Activated CD4-positive, alpha-beta memory T cell treated with anti-CD3 and anti-CD28 coated beads for 36 hours (primary cell): ENCODE measurements around the gene PRR5L. TPM values are rescaled to one million over a fixed set of nuclear protein-coding genes. Genes with fewer than 3 reads are reported as not detected.

Source experiments
- CTCF ChIA-PET: fragments of 350-600 bp; sonication (Branson Sonifier 250); formaldehyde crosslinking; loops from one replicate; lab custom pipeline; 2021; ENCODE audit warnings: antibody characterized with exemption, inconsistent platforms; lab: Charles Lee
- POLR2A ChIA-PET: fragments of 350-600 bp; sonication (Branson Sonifier 250); formaldehyde crosslinking; loops from one replicate; lab custom pipeline; 2021; ENCODE audit warnings: antibody characterized with exemption; lab: Charles Lee
- DNase-seq: peaks from one replicate; pipeline ENCODE4 v3.0.0-alpha.2; 2020
- H3K27ac Mint-ChIP-seq: one replicate; pipeline ENCODE4 v1.8.0; 2021; ENCODE audit warnings: mixed read lengths
- H3K27me3 Mint-ChIP-seq: one replicate; pipeline ENCODE4 v1.8.0; 2021; ENCODE audit warnings: mixed read lengths
- H3K36me3 Mint-ChIP-seq: one replicate; pipeline ENCODE4 v1.8.0; 2021; ENCODE audit warnings: mixed read lengths
- H3K4me1 Mint-ChIP-seq: one replicate; pipeline ENCODE4 v1.8.0; 2021; ENCODE audit warnings: low read depth, mixed read lengths
- H3K4me3 Mint-ChIP-seq: one replicate; pipeline ENCODE4 v1.8.0; 2021; ENCODE audit warnings: mild to moderate bottlenecking, mixed read lengths
- H3K9me3 Mint-ChIP-seq: one replicate; pipeline ENCODE4 v1.8.0; 2021; ENCODE audit warnings: mixed read lengths
- intact Hi-C: fragments of 100-400 bp; cut with micrococcal nuclease; formaldehyde crosslinking; loops from one replicate; pipeline ENCODE4 v1.15.1; 2023
- total RNA-seq, 2 experiments: library from RNA; stranded (reverse); gene quantifications; one replicate each; pipeline ENCODE4 v1.2.3, GENCODE V29; 2021

Gene PRR5L, protein sequence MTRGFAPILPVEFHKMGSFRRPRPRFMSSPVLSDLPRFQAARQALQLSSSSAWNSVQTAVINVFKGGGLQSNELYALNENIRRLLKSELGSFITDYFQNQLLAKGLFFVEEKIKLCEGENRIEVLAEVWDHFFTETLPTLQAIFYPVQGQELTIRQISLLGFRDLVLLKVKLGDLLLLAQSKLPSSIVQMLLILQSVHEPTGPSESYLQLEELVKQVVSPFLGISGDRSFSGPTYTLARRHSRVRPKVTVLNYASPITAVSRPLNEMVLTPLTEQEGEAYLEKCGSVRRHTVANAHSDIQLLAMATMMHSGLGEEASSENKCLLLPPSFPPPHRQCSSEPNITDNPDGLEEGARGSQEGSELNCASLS
- 10 to 100 TPM; 42.7 to 43.6 TPM for total RNA-seq

DNA sequence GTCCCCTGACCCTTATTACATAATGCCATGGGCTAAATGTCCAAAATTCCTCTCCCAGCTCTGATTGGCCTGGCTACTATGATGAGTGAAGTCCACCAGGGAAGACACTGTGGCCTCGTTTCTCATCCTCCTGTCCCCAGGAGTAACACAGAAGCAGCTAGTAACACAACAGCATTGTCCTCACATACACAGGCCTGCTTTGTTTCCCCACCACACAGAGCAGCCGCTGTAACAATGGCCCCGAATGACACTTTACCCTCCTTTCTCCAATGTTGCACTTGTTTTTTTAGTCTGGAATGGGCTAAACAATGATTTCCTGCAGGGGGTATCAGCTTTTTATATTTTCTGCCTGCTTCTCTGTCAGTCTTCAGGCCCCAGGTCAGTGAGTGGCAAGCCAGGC is at the start of gene PRR5L:
TSS of gene PRR5L (plus strand) at position 363 of the 400 bp plus-strand sequence. CDS start 104,834 bp downstream, outside the sequence.
- no peak for DNase-seq
- Mint-ChIP-seq H3K27me3 (no peaks in the 10 kb centered on the region), H3K36me3 (no peaks in the 10 kb centered on the region), H3K27ac (no peak within 1 kb of the TSS), H3K9me3 (no peaks in the 10 kb centered on the region), H3K4me1 (peaks cover 4% of the 10 kb centered on the region), H3K4me3 (no peak within 1 kb of the TSS)
- ChIA-PET POLR2A (no interaction called here), CTCF (interaction anchor here (1.1 to 9.2 kb wide), 3 partner anchors 183 to 451 kb away, joined by 4 to 205 read pairs (median 12); no protein-coding TSS in a partner anchor)
- intact Hi-C loops = no loop called here

DNA sequence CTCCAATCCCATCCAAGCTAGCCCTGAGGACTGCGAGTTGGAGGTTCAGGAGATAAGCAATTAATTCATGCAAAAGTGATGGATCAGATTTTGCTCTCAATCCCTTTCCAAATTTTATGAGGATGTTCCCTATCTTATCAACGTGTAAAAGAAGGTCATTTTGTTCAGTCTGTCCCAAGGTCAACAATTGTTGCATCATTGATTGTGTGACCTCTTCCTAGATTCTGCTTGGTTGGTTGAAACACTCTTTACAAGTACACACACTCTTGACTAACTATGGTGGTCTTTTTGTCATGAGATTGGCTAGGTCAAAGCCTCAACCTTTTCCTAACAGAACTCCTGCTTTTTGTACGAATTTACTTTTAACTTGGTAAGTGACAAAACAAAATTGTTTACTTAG is 48.6 kb upstream of the PRR5L start:
- ChIA-PET CTCF (interaction anchor here (1.1 to 2.8 kb wide), 4 partner anchors 10 to 264 kb away, joined by 3 to 16 read pairs (median 4); no protein-coding TSS in a partner anchor), POLR2A (no interaction called here)
- no peak for DNase-seq
- no peaks in the 10 kb centered on the region for H3K4me1 Mint-ChIP-seq
- H3K27me3 Mint-ChIP-seq = peaks cover 24% of the 10 kb centered on the region
- H3K36me3 Mint-ChIP-seq = no peaks in the 10 kb centered on the region
- intact Hi-C loops = loop anchor here (10.0 kb wide), 1 partner anchor 103 kb away; no protein-coding TSS in a partner anchor
- no peaks in the 10 kb centered on the region for H3K9me3 Mint-ChIP-seq
- no peak overlapping the region for H3K4me3 Mint-ChIP-seq
- no peak overlapping the region for H3K27ac Mint-ChIP-seq

DNA sequence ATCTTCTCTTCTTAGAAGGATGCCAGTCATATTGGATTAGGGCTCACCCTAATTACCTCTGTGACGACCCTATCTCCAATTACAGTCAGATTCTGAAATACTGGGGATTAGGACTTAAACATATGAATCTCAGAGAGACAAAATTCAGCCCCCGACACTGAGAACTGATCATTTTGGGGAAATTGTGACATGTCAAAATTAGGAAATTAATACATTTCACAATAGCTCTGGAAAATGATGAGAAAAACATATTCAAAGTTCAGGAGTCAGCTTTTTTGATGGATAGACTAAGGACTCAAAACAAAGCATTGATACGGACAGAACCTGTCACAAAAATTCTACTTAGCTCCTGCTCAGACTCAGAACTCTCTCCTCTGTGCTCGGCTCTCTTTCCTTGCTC is 47.7 kb upstream of the PRR5L start:
- Mint-ChIP-seq H3K4me1 (no peaks in the 10 kb centered on the region), H3K36me3 (no peaks in the 10 kb centered on the region), H3K4me3 (no peak overlapping the region), H3K27me3 (peaks cover 25% of the 10 kb centered on the region), H3K27ac (no peak overlapping the region), H3K9me3 (no peaks in the 10 kb centered on the region)
- ChIA-PET CTCF (interaction anchor here (1.1 to 2.8 kb wide), 4 partner anchors 9 to 263 kb away, joined by 3 to 16 read pairs (median 4); no protein-coding TSS in a partner anchor), POLR2A (no interaction called here)
- intact Hi-C loops = loop anchor here (10.0 kb wide), 1 partner anchor 104 kb away; no protein-coding TSS in a partner anchor
- DNase-seq = no peak

DNA sequence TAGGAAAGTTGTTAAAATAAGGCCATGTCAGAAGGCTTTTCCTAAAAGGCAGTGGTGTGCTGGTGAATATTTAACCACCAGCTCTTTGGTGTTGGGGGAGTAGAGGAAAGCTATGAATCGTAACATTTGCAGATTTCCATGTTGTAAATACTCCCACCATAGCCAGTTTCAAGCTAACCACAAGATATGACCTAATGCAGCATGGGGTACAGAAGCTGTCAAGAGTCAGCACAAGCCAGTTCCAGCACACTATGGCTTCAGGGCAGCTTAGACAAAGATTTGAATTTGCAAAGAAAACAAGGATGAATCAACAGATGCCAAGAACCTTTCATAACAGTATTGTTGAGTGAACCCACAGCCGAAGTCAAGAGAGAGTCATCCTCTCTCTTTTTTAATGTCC is 46.8 kb upstream of the PRR5L start:
- no peak for DNase-seq
- Mint-ChIP-seq H3K36me3 (no peaks in the 10 kb centered on the region), H3K4me3 (no peak overlapping the region), H3K9me3 (no peaks in the 10 kb centered on the region), H3K4me1 (no peaks in the 10 kb centered on the region), H3K27me3 (peaks cover 28% of the 10 kb centered on the region), H3K27ac (no peak overlapping the region)
- intact Hi-C loops = loop anchor here (10.0 kb wide), 1 partner anchor 104 kb away; no protein-coding TSS in a partner anchor
- ChIA-PET CTCF (interaction anchor here (0.6 to 2.8 kb wide), 5 partner anchors 9 to 498 kb away, joined by 3 to 16 read pairs (median 4); no protein-coding TSS in a partner anchor), POLR2A (no interaction called here)

DNA sequence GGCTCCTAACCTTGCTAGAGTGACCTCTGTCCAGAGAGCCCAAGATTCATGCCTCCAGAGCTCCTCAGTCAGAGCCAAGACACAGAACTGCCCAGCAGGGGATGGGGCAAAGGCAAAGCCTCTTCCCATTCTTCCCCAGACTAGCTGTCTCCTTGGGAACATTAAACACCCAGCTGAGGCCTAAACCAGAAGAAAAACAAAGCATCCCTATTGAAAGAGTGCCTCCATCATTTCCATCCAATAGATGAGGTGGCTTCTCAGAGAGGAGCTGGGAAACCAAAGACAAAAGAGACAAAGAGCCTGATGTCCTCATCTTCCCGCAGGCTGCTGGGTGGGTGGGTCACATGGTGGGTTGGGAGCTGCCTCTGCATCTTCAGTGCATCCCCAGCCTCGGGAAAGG is 44.3 kb upstream of the PRR5L start:
- intact Hi-C loops = no loop called here
- Mint-ChIP-seq H3K4me1 (no peaks in the 10 kb centered on the region), H3K36me3 (no peaks in the 10 kb centered on the region), H3K4me3 (no peak overlapping the region), H3K27ac (no peak overlapping the region), H3K9me3 (no peaks in the 10 kb centered on the region), H3K27me3 (peaks cover 29% of the 10 kb centered on the region)
- ChIA-PET POLR2A (no interaction called here), CTCF (no interaction called here)
- no peak for DNase-seq

DNA sequence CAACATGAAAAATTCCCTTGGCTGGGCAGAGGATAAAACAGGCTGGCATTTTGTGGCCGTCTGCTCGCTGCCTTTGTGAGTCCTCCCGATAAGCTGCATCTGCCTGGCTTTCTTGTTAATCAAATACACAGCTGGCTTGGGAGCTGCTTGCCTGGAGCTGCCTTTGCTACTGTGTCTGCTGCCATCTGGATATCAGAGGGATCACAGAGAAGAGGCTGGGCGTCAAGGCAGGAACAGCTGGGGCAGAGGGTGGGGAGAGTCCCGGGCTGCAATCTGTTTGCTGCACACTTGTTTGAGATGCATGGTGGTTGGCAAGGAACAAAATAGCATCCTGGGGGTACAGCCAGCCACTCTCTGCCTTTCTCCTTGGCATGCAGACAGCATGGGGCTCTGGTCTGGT is 42.9 kb upstream of the PRR5L start:
- Mint-ChIP-seq H3K27me3 (peaks cover 23% of the 10 kb centered on the region), H3K36me3 (no peaks in the 10 kb centered on the region), H3K4me1 (no peaks in the 10 kb centered on the region), H3K27ac (no peak overlapping the region), H3K4me3 (no peak overlapping the region), H3K9me3 (no peaks in the 10 kb centered on the region)
- intact Hi-C loops = no loop called here
- DNase-seq = no peak
- CTCF ChIA-PET = no interaction called here
- POLR2A ChIA-PET = no interaction called here

DNA sequence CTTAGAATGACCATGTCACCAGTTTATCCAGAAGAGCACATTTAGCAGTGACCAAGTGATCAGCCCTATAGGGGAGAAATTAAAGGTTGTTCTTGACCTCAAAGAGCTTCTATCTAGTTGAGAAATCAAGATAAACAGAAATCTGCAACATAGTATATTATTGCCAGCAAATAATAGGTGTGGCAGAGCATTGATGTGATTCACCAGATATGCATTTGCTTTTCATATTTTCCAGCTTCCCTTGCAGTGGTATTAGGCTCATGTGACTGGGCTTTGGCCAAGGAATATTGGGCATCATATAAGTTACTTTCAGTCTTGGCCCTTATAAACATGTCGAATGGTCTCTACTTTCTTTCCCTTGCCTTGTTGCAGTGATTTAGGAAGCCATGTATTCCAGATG is 41.4 kb upstream of the PRR5L start:
- Mint-ChIP-seq H3K36me3 (no peaks in the 10 kb centered on the region), H3K27ac (no peak overlapping the region), H3K9me3 (no peaks in the 10 kb centered on the region), H3K4me3 (no peak overlapping the region), H3K4me1 (no peaks in the 10 kb centered on the region), H3K27me3 (peaks cover 25% of the 10 kb centered on the region)
- ChIA-PET POLR2A (no interaction called here), CTCF (interaction anchor here (1.2 kb wide), 1 partner anchor 11 kb away, joined by 4 read pairs; no protein-coding TSS in a partner anchor)
- no peak for DNase-seq
- intact Hi-C loops = no loop called here

DNA sequence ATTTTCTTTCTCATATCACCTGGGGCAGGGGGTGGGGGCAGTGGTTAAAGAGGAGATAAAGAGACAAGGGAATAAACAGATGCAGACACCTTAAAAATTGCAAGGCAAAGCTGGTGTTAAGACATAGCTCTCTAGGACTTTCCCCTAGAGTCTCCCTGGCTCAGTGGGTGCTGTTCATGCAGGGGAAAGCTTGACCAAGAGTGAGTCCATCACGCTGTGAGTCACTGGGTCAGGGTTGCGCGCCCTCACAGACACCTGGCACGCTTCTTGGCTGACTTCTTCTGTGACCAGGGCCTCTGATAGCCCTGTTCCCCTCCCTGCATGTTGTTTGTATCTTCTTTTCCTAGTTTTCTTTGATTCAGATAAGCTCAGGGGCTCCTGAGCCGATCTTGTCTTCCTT is 38.7 kb upstream of the PRR5L start:
- Mint-ChIP-seq H3K4me1 (no peaks in the 10 kb centered on the region), H3K27me3 (peaks cover 31% of the 10 kb centered on the region), H3K36me3 (no peaks in the 10 kb centered on the region), H3K27ac (no peak overlapping the region), H3K9me3 (no peaks in the 10 kb centered on the region), H3K4me3 (no peak overlapping the region)
- ChIA-PET POLR2A (interaction anchor here (1.6 kb wide), 1 partner anchor 16 kb away, joined by 3 read pairs; no protein-coding TSS in a partner anchor), CTCF (interaction anchor here (0.9 to 2.5 kb wide), 7 partner anchors 8 to 642 kb away, joined by 3 to 15 read pairs (median 6); no protein-coding TSS in a partner anchor)
- DNase-seq = no peak
- intact Hi-C loops = no loop called here

DNA sequence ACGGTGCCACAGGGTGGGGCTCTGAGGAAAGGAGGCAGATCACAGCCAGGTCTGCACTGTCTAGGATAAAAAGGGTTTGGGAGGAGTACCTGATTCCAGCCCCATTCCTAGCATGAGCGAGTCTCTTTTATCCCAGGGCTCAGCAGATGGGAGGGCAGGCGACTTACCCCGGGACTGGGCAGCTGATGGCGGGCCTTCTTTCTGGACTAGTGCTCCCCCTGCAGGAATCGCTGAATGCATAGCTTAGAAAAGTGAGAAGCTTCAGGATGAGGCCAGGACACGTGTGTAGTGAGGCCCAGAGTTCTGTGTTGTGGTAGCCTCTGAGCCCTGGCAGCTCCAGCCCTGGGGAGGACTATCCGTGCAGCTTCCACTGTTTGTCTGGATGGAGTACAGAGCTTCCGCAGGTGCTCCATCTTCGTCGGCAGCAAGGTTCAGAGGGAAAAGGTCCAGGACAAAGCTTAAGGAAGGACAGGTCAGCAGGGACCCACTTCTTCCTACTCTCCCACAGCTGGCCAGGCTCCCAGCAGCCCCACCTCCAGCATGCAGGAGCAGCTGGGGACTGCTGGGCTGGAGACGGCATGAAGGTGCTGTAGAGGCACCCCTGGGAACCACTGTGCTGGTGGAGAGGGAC is 37.2 kb upstream of the PRR5L start:
- POLR2A ChIA-PET = interaction anchor here (1.6 kb wide), 1 partner anchor 14 kb away, joined by 3 read pairs; no protein-coding TSS in a partner anchor
- Mint-ChIP-seq H3K27me3 (peaks cover 30% of the 10 kb centered on the region), H3K36me3 (no peaks in the 10 kb centered on the region), H3K4me3 (no peak overlapping the region), H3K4me1 (no peaks in the 10 kb centered on the region), H3K27ac (no peak overlapping the region), H3K9me3 (no peaks in the 10 kb centered on the region)
- intact Hi-C loops = loop anchor here (2.0 kb wide), 1 partner anchor 216 kb away; no protein-coding TSS in a partner anchor
- peak; percentile 42 for DNase-seq
- CTCF ChIA-PET = interaction anchor here (0.7 to 2.5 kb wide), 10 partner anchors 9 to 648 kb away, joined by 3 to 18 read pairs (median 6); no protein-coding TSS in a partner anchor

DNA sequence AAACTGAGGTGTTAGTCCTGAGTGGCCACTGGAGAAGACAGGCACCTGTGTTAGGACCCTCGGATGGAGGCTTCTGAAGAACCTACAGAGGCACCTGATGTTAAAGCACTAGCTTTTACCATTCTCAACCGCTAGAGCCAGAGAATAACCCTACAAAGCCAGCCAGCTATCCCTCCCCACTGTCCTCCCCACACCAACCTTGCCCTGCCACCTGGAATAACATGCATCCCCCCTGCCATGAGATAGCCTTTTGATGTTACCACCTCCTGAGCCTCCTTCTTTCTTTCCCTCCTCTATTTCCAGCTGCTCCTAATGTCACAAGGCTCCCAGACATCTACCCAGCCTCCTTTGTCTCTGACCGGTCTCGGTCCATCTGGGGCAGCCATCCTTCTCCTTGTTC is 35.0 kb upstream of the PRR5L start:
- H3K4me3 Mint-ChIP-seq = no peak overlapping the region
- H3K36me3 Mint-ChIP-seq = no peaks in the 10 kb centered on the region
- POLR2A ChIA-PET = no interaction called here
- CTCF ChIA-PET = interaction anchor here (0.9 to 1.0 kb wide), 2 partner anchors 439 to 645 kb away, joined by 3 read pairs; no protein-coding TSS in a partner anchor
- no peaks in the 10 kb centered on the region for H3K9me3 Mint-ChIP-seq
- H3K4me1 Mint-ChIP-seq = no peaks in the 10 kb centered on the region
- intact Hi-C loops = no loop called here
- no peak for DNase-seq
- no peak overlapping the region for H3K27ac Mint-ChIP-seq
- H3K27me3 Mint-ChIP-seq = peaks cover 31% of the 10 kb centered on the region

DNA sequence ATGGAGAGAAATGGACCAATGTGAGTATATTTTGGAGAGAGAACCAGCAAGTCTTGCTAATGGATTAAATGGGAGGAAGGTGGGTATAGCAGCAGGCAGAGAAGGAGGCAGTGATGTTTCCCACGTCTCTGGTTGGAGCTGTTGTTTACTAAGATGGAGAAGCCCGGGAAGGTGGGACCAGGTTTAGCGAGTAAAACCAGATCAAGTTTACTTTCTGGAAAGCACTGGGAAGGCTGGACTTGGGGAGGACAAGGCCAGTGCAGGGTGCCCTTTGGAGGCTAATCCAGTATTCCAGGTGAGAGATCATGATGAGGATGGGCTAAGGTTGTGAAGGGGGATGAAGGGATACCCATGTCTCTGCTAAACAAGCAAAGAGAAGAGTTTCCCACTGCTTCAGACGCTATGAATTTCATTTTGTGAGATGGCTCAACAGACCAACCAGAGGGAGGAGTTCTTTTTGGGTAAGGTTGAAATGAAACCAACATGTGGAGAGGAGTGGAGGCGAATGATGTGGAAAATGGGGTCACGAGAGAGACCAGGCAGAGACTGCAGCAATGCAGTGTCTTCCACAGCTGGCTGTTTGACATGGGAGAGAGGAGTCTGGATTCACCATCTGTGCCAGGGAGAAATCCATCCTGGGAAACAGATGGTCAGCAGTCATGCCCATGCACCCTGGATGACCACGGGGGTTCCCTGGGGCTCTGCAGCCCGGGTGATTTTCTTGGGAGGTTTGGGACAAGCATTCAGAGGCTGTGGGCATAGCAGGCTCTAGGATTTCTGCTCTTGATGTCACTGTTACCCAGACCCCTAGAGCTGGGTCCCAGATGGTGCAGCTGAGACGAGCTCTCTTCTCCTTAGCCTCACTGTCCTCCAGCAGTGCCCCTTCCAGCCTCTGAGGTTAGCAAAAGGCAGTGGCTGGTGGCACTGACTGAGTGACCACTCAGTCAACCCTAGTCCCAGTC is 31.8 kb upstream of the PRR5L start:
- Mint-ChIP-seq H3K36me3 (no peaks in the 10 kb centered on the region), H3K4me3 (no peak overlapping the region), H3K9me3 (no peaks in the 10 kb centered on the region), H3K27me3 (peaks cover 17% of the 10 kb centered on the region), H3K4me1 (no peaks in the 10 kb centered on the region), H3K27ac (no peak overlapping the region)
- ChIA-PET CTCF (interaction anchor here (0.6 to 4.4 kb wide), 5 partner anchors 83 to 777 kb away, joined by 3 to 52 read pairs (median 3); no protein-coding TSS in a partner anchor), POLR2A (no interaction called here)
- intact Hi-C loops = no loop called here
- DNase-seq = no peak
